Fibroblast of mammary gland (primary cell): ENCODE results near the gene RAB24.

Source experiments
- DNase-seq: peaks from one replicate; pipeline ENCODE4 v3.0.0-alpha.2; 2010; ENCODE audit warnings: low read depth
- H3K4me3 ChIP-seq: 2 replicates; pipeline ENCODE4 v1.5.1; 2011; ENCODE audit warnings: low read depth, mild to moderate bottlenecking, low read length, moderate library complexity; ENCODE audit not compliant: control insufficient read depth
- TF ChIP-seq, protein P1 (sequence below): conservative IDR thresholded peaks from 2 replicates; pipeline ENCODE4 v1.5.1; 2011; ENCODE audit warnings: low read depth, low read length, inconsistent platforms; ENCODE audit not compliant: control insufficient read depth, insufficient read depth

RAB24 gene

DNA sequence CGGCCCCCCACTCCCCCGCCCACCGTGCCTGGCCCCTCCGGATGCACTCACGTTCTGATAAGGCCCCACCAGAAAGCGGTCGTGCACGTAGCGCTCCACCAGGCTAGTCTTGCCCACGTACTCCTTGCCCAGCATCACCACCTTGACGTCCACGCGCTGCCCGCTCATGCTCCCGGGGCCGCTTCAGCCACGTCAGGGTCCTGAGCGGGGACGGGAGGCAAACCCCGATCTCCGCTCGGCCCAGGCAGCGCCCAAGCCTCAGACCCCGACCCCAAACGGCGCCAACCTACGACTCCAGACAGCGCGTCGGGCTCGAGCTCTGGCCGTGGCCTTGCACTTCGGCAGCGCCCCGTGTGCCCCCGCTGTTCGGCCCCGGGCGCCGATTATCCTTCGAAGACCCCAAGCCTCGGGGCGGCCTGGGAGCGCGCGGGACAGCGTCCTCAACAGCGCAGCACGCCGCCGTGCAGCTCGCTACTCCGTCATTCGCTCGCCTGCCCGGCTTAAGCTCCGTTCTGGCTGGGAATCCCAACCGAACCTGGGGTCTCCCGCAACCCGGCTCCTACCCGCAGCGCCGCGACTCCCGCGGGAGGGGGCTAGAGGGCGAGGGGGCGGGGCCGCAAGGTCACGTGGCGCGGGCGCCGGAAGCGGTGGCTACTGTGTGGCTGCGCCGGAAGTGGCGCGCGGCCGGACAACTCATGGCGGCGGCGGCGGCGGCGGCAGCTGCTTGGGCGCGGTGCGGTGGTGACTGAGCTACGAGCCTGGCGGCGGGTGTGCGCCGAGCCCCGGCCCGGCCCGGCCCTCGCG, at the start of gene RAB24, which contains the start of gene PRELID1:
Gene RAB24, minus strand, starts transcription at position 599 of the 804 bp plus-strand sequence. Its CDS starts 431 bp downstream, at position 168.
Gene PRELID1, plus strand, starts transcription at position 679 of the 804 bp plus-strand sequence. CDS start 187 bp downstream, outside the sequence.
- TF ChIP-seq, protein P1, sequence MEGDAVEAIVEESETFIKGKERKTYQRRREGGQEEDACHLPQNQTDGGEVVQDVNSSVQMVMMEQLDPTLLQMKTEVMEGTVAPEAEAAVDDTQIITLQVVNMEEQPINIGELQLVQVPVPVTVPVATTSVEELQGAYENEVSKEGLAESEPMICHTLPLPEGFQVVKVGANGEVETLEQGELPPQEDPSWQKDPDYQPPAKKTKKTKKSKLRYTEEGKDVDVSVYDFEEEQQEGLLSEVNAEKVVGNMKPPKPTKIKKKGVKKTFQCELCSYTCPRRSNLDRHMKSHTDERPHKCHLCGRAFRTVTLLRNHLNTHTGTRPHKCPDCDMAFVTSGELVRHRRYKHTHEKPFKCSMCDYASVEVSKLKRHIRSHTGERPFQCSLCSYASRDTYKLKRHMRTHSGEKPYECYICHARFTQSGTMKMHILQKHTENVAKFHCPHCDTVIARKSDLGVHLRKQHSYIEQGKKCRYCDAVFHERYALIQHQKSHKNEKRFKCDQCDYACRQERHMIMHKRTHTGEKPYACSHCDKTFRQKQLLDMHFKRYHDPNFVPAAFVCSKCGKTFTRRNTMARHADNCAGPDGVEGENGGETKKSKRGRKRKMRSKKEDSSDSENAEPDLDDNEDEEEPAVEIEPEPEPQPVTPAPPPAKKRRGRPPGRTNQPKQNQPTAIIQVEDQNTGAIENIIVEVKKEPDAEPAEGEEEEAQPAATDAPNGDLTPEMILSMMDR = no peak
- DNase-seq = peak; percentile 69
- peak within 1 kb of the TSS; percentile 98 for H3K4me3 ChIP-seq

GRCh38 chr5:177353093-177353492, 49.6 kb upstream of the RAB24 start:
- H3K4me3 ChIP-seq = no peak overlapping the region
- TF ChIP-seq, protein P1 = no peak
- no peak for DNase-seq

- TF ChIP-seq, protein P1 = no peak
- DNase-seq = peak; percentile 96
- peak within 1 kb of the TSS; percentile 100 for H3K4me3 ChIP-seq
These were observed 48.1 kb upstream of the RAB24 start, which contains the start of gene LMAN2 for GRCh38 chr5:177351392-177352329. LMAN2 (minus strand) TSS chr5:177351668; CDS start chr5:177351647, 21 bp downstream.

GRCh38 chr5:177350776-177351391, 47.4 kb upstream of the RAB24 start:
- TF ChIP-seq, protein P1 = no peak
- peak overlapping the region; percentile 100 for H3K4me3 ChIP-seq
- DNase-seq = no peak

GRCh38 chr5:177349762-177350161, 46.2 kb upstream of the RAB24 start:
- TF ChIP-seq, protein P1 = no peak
- DNase-seq = no peak
- peak overlapping the region; percentile 100 for H3K4me3 ChIP-seq

GRCh38 chr5:177349362-177349647, 45.8 kb upstream of the RAB24 start:
- H3K4me3 ChIP-seq = no peak overlapping the region
- TF ChIP-seq, protein P1 = no peak

More at GRCh38 chr5:177349362-177349647, 45.8 kb upstream of the RAB24 start:
- no peak for DNase-seq
